ENCODE results near the gene SERINC2. TPM values are rescaled to one million over a fixed set of nuclear protein-coding genes. Genes with fewer than 3 reads are reported as not detected.

The SERINC2 gene
- total and polyA plus RNA-seq, 4 donors: 4.9 to 66.4 (median 38.7) TPM

- Histone ChIP-seq H3K4me1 (ENCODE audit: control insufficient read depth in 4 of 4, insufficient read depth in 4 of 4, low read length in 3 of 4) (peaks cover 0 to 5% (median 1%) of the 10 kb centered on the region in 4 donors), H3K4me3 (ENCODE audit: low read depth in 1 of 3, low read length in 3 of 3) (no peak overlapping the region), H3K27me3 (ENCODE audit: control insufficient read depth in 4 of 4, insufficient read depth in 4 of 4, low read length in 3 of 4) (no peaks in the 10 kb centered on the region), H3K36me3 (ENCODE audit: control insufficient read depth in 4 of 4, insufficient read depth in 3 of 4, low read depth in 1 of 4, low read length in 3 of 4) (peaks cover 0 to 15% (median 2%) of the 10 kb centered on the region in 4 donors), H3K27ac (ENCODE audit: low read depth in 1 of 2, low read length in 2 of 2) (no peak overlapping the region), H3K9ac (ENCODE audit: low read depth in 1 of 2, low read length in 2 of 2) (no peak overlapping the region), H3K9me3 (ENCODE audit: control insufficient read depth in 4 of 4, low read length in 3 of 4) (no peaks in the 10 kb centered on the region)
- TF ChIP-seq SP1 (IDR thresholded peaks at IDR 0.05) (no peak), NR2F2 (IDR thresholded peaks at IDR 0.05) (peak; percentile 54), HNF4A (conservative IDR thresholded peaks at IDR 0.05) (peak; percentile 52 to 66)
- 85% methylated on average over 6 of the region's 6 CpGs for WGBS
- DNase-seq (ENCODE audit: low spot score): no peak
Observed at GRCh38 chr1:31433396-31433930, 20.4 kb downstream of the SERINC2 start.

GRCh38 chr1:31434101-31434871 is 21.3 kb downstream of the SERINC2 start:
- WGBS: 85% methylated on average over 21 of the region's 21 CpGs
- Histone ChIP-seq H3K4me1 (ENCODE audit: control insufficient read depth in 4 of 4, insufficient read depth in 4 of 4, low read length in 3 of 4) (peaks cover 0 to 5% (median 1%) of the 10 kb centered on the region in 4 donors), H3K27me3 (ENCODE audit: control insufficient read depth in 4 of 4, insufficient read depth in 4 of 4, low read length in 3 of 4) (no peaks in the 10 kb centered on the region), H3K4me3 (ENCODE audit: low read depth in 1 of 3, low read length in 3 of 3) (no peak overlapping the region), H3K9me3 (ENCODE audit: control insufficient read depth in 4 of 4, low read length in 3 of 4) (no peaks in the 10 kb centered on the region), H3K27ac (ENCODE audit: low read depth in 1 of 2, low read length in 2 of 2) (no peak overlapping the region), H3K9ac (ENCODE audit: low read depth in 1 of 2, low read length in 2 of 2) (no peak overlapping the region), H3K36me3 (ENCODE audit: control insufficient read depth in 4 of 4, insufficient read depth in 3 of 4, low read depth in 1 of 4, low read length in 3 of 4) (peaks cover 0 to 11% (median 2%) of the 10 kb centered on the region in 4 donors)
- DNase-seq (ENCODE audit: low spot score): no peak
- TF ChIP-seq EGR1 (IDR thresholded peaks at IDR 0.05; ENCODE audit: low read depth in 2 of 2): no peak
- TF ChIP-seq HNF4A (conservative IDR thresholded peaks at IDR 0.05): no peak
- no peak for TF ChIP-seq ZBTB33 (IDR thresholded peaks at IDR 0.05)
- no peak for TF ChIP-seq RAD21 (IDR thresholded peaks at IDR 0.05)
- no peak for TF ChIP-seq HNF4G (IDR thresholded peaks at IDR 0.05)
- TF ChIP-seq, protein P1, sequence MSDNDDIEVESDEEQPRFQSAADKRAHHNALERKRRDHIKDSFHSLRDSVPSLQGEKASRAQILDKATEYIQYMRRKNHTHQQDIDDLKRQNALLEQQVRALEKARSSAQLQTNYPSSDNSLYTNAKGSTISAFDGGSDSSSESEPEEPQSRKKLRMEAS (IDR thresholded peaks at IDR 0.05): no peak
- TF ChIP-seq REST (IDR thresholded peaks at IDR 0.05): no peak
- TF ChIP-seq NR2F2 (IDR thresholded peaks at IDR 0.05): no peak
- TF ChIP-seq, protein P2, sequence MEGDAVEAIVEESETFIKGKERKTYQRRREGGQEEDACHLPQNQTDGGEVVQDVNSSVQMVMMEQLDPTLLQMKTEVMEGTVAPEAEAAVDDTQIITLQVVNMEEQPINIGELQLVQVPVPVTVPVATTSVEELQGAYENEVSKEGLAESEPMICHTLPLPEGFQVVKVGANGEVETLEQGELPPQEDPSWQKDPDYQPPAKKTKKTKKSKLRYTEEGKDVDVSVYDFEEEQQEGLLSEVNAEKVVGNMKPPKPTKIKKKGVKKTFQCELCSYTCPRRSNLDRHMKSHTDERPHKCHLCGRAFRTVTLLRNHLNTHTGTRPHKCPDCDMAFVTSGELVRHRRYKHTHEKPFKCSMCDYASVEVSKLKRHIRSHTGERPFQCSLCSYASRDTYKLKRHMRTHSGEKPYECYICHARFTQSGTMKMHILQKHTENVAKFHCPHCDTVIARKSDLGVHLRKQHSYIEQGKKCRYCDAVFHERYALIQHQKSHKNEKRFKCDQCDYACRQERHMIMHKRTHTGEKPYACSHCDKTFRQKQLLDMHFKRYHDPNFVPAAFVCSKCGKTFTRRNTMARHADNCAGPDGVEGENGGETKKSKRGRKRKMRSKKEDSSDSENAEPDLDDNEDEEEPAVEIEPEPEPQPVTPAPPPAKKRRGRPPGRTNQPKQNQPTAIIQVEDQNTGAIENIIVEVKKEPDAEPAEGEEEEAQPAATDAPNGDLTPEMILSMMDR (IDR thresholded peaks at IDR 0.05; ENCODE audit: low read depth, low read length, missing input control): no peak

Data from liver (tissue), 9 donors.